ENCODE results near the gene TNS1. TPM values are rescaled to one million over a fixed set of nuclear protein-coding genes. Genes with fewer than 3 reads are reported as not detected.

Gene TNS1
- total RNA-seq, 1 donor from 2014 or later: 0.24 TPM

GRCh38 chr2:218026676-218027425, 24.1 kb upstream of the TNS1 start:
- no peaks in the 10 kb centered on the region for H3K9me3 ChIP-seq (ENCODE audit: low read depth)
- Mint-ChIP-seq H3K9me3 (no peaks in the 10 kb centered on the region), H3K4me1 (peaks cover 33% of the 10 kb centered on the region), H3K27ac (no peak overlapping the region), H3K36me3 (no peaks in the 10 kb centered on the region), H3K4me3 (no peak overlapping the region), H3K27me3 (ENCODE audit: insufficient read depth, low read depth) (peaks cover 4% of the 10 kb centered on the region)
- H3K36me3 ChIP-seq: no peaks in the 10 kb centered on the region
- H2AFZ ChIP-seq (replicated peaks): no peak overlapping the region
- peaks cover 6% of the 10 kb centered on the region for H3K27me3 ChIP-seq
- H3K4me2 ChIP-seq: no peak overlapping the region
- no peak overlapping the region for H3K9ac ChIP-seq
- peaks cover 21% of the 10 kb centered on the region for H3K4me1 ChIP-seq
- no peaks in the 10 kb centered on the region for H3K79me2 ChIP-seq (ENCODE audit: low read depth)
- no peak overlapping the region for H3K27ac ChIP-seq
- H4K20me1 ChIP-seq (ENCODE audit: low read depth): no peaks in the 10 kb centered on the region
- no peak overlapping the region for H3K4me3 ChIP-seq
- DNase-seq (ENCODE audit: low spot score): no peak
- no peak for TF ChIP-seq EZH2phosphoT487 (IDR thresholded peaks at IDR 0.05)
- no peak for TF ChIP-seq CTCF (IDR thresholded peaks at IDR 0.05)
- TF ChIP-seq EZH2 (IDR thresholded peaks at IDR 0.05): no peak
- peaks cover 6% of the 10 kb centered on the region for H3F3A ChIP-seq (ENCODE audit: low read depth)

GRCh38 chr2:218026244-218026643, 23.4 kb upstream of the TNS1 start:
- no peak overlapping the region for H3K4me3 ChIP-seq
- Mint-ChIP-seq H3K27me3 (ENCODE audit: insufficient read depth, low read depth) (peaks cover 5% of the 10 kb centered on the region), H3K36me3 (no peaks in the 10 kb centered on the region), H3K9me3 (no peaks in the 10 kb centered on the region), H3K4me1 (peaks cover 38% of the 10 kb centered on the region), H3K27ac (peak overlapping the region; percentile 58), H3K4me3 (no peak overlapping the region)
- H2AFZ ChIP-seq (replicated peaks): no peak overlapping the region
- no peaks in the 10 kb centered on the region for H3K36me3 ChIP-seq
- H3K9ac ChIP-seq: no peak overlapping the region
- H4K20me1 ChIP-seq (ENCODE audit: low read depth): no peaks in the 10 kb centered on the region
- peaks cover 6% of the 10 kb centered on the region for H3F3A ChIP-seq (ENCODE audit: low read depth)
- peaks cover 25% of the 10 kb centered on the region for H3K4me1 ChIP-seq
- no peak overlapping the region for H3K27ac ChIP-seq
- TF ChIP-seq EZH2phosphoT487 (IDR thresholded peaks at IDR 0.05) (no peak), EZH2 (IDR thresholded peaks at IDR 0.05) (no peak), CTCF (IDR thresholded peaks at IDR 0.05) (no peak)
- no peak for DNase-seq (ENCODE audit: low spot score)
- H3K9me3 ChIP-seq (ENCODE audit: low read depth): no peaks in the 10 kb centered on the region
- no peaks in the 10 kb centered on the region for H3K79me2 ChIP-seq (ENCODE audit: low read depth)
- H3K27me3 ChIP-seq: peaks cover 3% of the 10 kb centered on the region
- no peak overlapping the region for H3K4me2 ChIP-seq

GRCh38 chr2:218024871-218025270, 22.1 kb upstream of the TNS1 start:
- Histone ChIP-seq H3K4me2 (no peak overlapping the region), H3K9me3 (ENCODE audit: low read depth) (no peaks in the 10 kb centered on the region), H3K27ac (no peak overlapping the region), H3F3A (ENCODE audit: low read depth) (peaks cover 10% of the 10 kb centered on the region), H2AFZ (replicated peaks) (no peak overlapping the region), H4K20me1 (ENCODE audit: low read depth) (no peaks in the 10 kb centered on the region), H3K4me1 (peaks cover 25% of the 10 kb centered on the region), H3K4me3 (no peak overlapping the region), H3K27me3 (no peaks in the 10 kb centered on the region), H3K9ac (no peak overlapping the region), H3K79me2 (ENCODE audit: low read depth) (no peaks in the 10 kb centered on the region), H3K36me3 (no peaks in the 10 kb centered on the region)
- Mint-ChIP-seq H3K4me3 (no peak overlapping the region), H3K4me1 (peaks cover 45% of the 10 kb centered on the region), H3K9me3 (no peaks in the 10 kb centered on the region), H3K36me3 (no peaks in the 10 kb centered on the region), H3K27ac (no peak overlapping the region), H3K27me3 (ENCODE audit: insufficient read depth, low read depth) (peaks cover 5% of the 10 kb centered on the region)
- DNase-seq (ENCODE audit: low spot score): no peak
- TF ChIP-seq CTCF (IDR thresholded peaks at IDR 0.05) (no peak), EZH2phosphoT487 (IDR thresholded peaks at IDR 0.05) (no peak), EZH2 (IDR thresholded peaks at IDR 0.05) (no peak)
